Neural cell (in vitro differentiated cells): ENCODE measurements around the gene NPNT. TPM values are rescaled to one million over a fixed set of nuclear protein-coding genes. Genes with fewer than 3 reads are reported as not detected.

Experiments used
- H2AFZ ChIP-seq: fragments of 200-600, 300-800 bp; sonication (generic), shearing (Covaris generic); 2 replicates; pipeline ENCODE4 v1.6.0; 2014; ENCODE audit warnings: low read depth, mild to moderate bottlenecking, antibody characterized with exemption, low read length, moderate library complexity
- H3F3A ChIP-seq: fragments of 200-600 bp; shearing (Covaris generic); 2 replicates; pipeline ENCODE4 v1.6.1; 2016; ENCODE audit warnings: mild to moderate bottlenecking, moderate library complexity, mixed read lengths, antibody characterized with exemption, low read length; ENCODE audit not compliant: insufficient read depth, poor library complexity, severe bottlenecking
- H3K27ac ChIP-seq: fragments of 200-600, 300-800 bp; sonication (generic), shearing (Covaris generic); 2 replicates; pipeline ENCODE4 v1.5.1; 2014; ENCODE audit warnings: mild to moderate bottlenecking, low read length, moderate library complexity
- H3K27me3 ChIP-seq: fragments of 300-800, 200-600 bp; sonication (generic), shearing (Covaris generic); 2 replicates; pipeline ENCODE4 v1.6.0; 2014; ENCODE audit warnings: mild to moderate bottlenecking, low read depth, low read length, moderate library complexity; ENCODE audit not compliant: insufficient read depth
- H3K36me3 ChIP-seq: fragments of 300-800, 200-600 bp; sonication (generic), shearing (Covaris generic); 2 replicates; pipeline ENCODE4 v1.5.1; 2014; ENCODE audit warnings: mild to moderate bottlenecking, antibody characterized with exemption, low read length, moderate library complexity; ENCODE audit not compliant: insufficient read depth
- H3K4me2 ChIP-seq: fragments of 300-800, 200-600 bp; sonication (generic), shearing (Covaris generic); 2 replicates; pipeline ENCODE4 v1.6.0; 2014; ENCODE audit warnings: mild to moderate bottlenecking, low read length
- H3K4me3 ChIP-seq: fragments of 300-800, 200-600 bp; sonication (generic), shearing (Covaris generic); 2 replicates; pipeline ENCODE4 v1.5.1; 2014; ENCODE audit warnings: mild to moderate bottlenecking, low read length, moderate library complexity
- H3K79me2 ChIP-seq: fragments of 200-600 bp; shearing (Covaris generic); replicated peaks from 2 replicates; pipeline ENCODE4 v1.6.0; 2014; ENCODE audit warnings: mild to moderate bottlenecking, low read length, moderate library complexity; ENCODE audit not compliant: insufficient read depth
- H3K9ac ChIP-seq: fragments of 300-800, 200-600 bp; sonication (generic), shearing (Covaris generic); 2 replicates; pipeline ENCODE4 v1.6.1; 2016; ENCODE audit warnings: mild to moderate bottlenecking, low read length, mixed read lengths
- H3K9me2 ChIP-seq: fragments of 200-600 bp; shearing (Covaris generic); 2 replicates; pipeline ENCODE4 v1.6.1; 2016; ENCODE audit warnings: mild to moderate bottlenecking, low read length, mixed read lengths; ENCODE audit not compliant: insufficient read depth
- H3K9me3 ChIP-seq: fragments of 200-600, 300-800 bp; sonication (generic), shearing (Covaris generic); 2 replicates; pipeline ENCODE4 v1.6.1; 2016; ENCODE audit warnings: mild to moderate bottlenecking, mixed run types, low read length, moderate library complexity, mixed read lengths
- H4K20me1 ChIP-seq: fragments of 200-600 bp; shearing (Covaris generic); 2 replicates; pipeline ENCODE4 v1.6.1; 2016; ENCODE audit warnings: mild to moderate bottlenecking, mixed run types; ENCODE audit not compliant: insufficient read depth
- EP300 ChIP-seq: fragments of 450-650 bp; conservative IDR thresholded peaks from 2 replicates; pipeline ENCODE4 v1.6.1; 2014; ENCODE audit warnings: antibody characterized with exemption, mild to moderate bottlenecking, moderate library complexity; ENCODE audit not compliant: poor library complexity, severe bottlenecking
- EZH2 ChIP-seq: fragments of 200-600, 300-800 bp; shearing (Covaris generic), sonication (generic); IDR thresholded peaks from 2 replicates; pipeline ENCODE4 v1.6.1; 2014; ENCODE audit warnings: antibody characterized with exemption, low read length, borderline replicate concordance, mild to moderate bottlenecking; ENCODE audit not compliant: insufficient read depth, poor library complexity, severe bottlenecking
- MXI1 ChIP-seq: fragments of 450-650 bp; conservative IDR thresholded peaks from 2 replicates; pipeline ENCODE4 v1.6.1; 2014; ENCODE audit warnings: antibody characterized with exemption, mild to moderate bottlenecking; ENCODE audit not compliant: poor library complexity, severe bottlenecking
- POLR2AphosphoS5 ChIP-seq: IDR thresholded peaks from 2 replicates; pipeline ENCODE4 v1.6.1; 2012
- RAD21 ChIP-seq: fragments of 450-650 bp; conservative IDR thresholded peaks from 2 replicates; pipeline ENCODE4 v1.6.1; 2014; ENCODE audit warnings: antibody characterized with exemption, mild to moderate bottlenecking, moderate library complexity
- SMC3 ChIP-seq: fragments of 450-650 bp; conservative IDR thresholded peaks from 2 replicates; pipeline ENCODE4 v1.6.1; 2014; ENCODE audit warnings: antibody characterized with exemption, mild to moderate bottlenecking, moderate library complexity; ENCODE audit not compliant: poor library complexity
- TAF1 ChIP-seq: IDR thresholded peaks from 2 replicates; pipeline ENCODE4 v1.6.1; 2012; ENCODE audit warnings: low read depth
- polyA plus RNA-seq: library from polyadenylated mRNA; depleted of rRNA; stranded (reverse); fragments of >200 nt; gene quantifications from 2 replicates; pipeline ENCODE4 v1.2.3, GENCODE V29; 2014
- TF ChIP-seq, protein P1 (sequence below): fragments of 450-650 bp; IDR thresholded peaks from 2 replicates; pipeline ENCODE4 v1.5.1; 2014; ENCODE audit warnings: antibody characterized with exemption, mild to moderate bottlenecking, moderate library complexity; ENCODE audit not compliant: poor library complexity, severe bottlenecking
- TF ChIP-seq, protein P2 (sequence below): IDR thresholded peaks from 2 replicates; pipeline ENCODE4 v1.6.1; 2012; ENCODE audit warnings: borderline replicate concordance

The NPNT gene
- polyA plus RNA-seq, 1 donor from 2014 or later: 2.6 TPM

- no peak overlapping the region for H3K4me3 ChIP-seq
- H3F3A ChIP-seq: no peaks in the 10 kb centered on the region
- H2AFZ ChIP-seq: no peak overlapping the region
- H4K20me1 ChIP-seq: no peaks in the 10 kb centered on the region
- H3K79me2 ChIP-seq: no peaks in the 10 kb centered on the region
- H3K9ac ChIP-seq: no peak overlapping the region
- no peaks in the 10 kb centered on the region for H3K27me3 ChIP-seq
- no peaks in the 10 kb centered on the region for H3K9me2 ChIP-seq
- H3K4me2 ChIP-seq: no peak overlapping the region
- no peaks in the 10 kb centered on the region for H3K9me3 ChIP-seq
- TF ChIP-seq SMC3: no peak
- no peak for TF ChIP-seq POLR2AphosphoS5
- no peak for TF ChIP-seq EZH2
- TF ChIP-seq, protein P1, sequence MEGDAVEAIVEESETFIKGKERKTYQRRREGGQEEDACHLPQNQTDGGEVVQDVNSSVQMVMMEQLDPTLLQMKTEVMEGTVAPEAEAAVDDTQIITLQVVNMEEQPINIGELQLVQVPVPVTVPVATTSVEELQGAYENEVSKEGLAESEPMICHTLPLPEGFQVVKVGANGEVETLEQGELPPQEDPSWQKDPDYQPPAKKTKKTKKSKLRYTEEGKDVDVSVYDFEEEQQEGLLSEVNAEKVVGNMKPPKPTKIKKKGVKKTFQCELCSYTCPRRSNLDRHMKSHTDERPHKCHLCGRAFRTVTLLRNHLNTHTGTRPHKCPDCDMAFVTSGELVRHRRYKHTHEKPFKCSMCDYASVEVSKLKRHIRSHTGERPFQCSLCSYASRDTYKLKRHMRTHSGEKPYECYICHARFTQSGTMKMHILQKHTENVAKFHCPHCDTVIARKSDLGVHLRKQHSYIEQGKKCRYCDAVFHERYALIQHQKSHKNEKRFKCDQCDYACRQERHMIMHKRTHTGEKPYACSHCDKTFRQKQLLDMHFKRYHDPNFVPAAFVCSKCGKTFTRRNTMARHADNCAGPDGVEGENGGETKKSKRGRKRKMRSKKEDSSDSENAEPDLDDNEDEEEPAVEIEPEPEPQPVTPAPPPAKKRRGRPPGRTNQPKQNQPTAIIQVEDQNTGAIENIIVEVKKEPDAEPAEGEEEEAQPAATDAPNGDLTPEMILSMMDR: no peak
- no peak for TF ChIP-seq TAF1
- TF ChIP-seq MXI1: no peak
- TF ChIP-seq, protein P2, sequence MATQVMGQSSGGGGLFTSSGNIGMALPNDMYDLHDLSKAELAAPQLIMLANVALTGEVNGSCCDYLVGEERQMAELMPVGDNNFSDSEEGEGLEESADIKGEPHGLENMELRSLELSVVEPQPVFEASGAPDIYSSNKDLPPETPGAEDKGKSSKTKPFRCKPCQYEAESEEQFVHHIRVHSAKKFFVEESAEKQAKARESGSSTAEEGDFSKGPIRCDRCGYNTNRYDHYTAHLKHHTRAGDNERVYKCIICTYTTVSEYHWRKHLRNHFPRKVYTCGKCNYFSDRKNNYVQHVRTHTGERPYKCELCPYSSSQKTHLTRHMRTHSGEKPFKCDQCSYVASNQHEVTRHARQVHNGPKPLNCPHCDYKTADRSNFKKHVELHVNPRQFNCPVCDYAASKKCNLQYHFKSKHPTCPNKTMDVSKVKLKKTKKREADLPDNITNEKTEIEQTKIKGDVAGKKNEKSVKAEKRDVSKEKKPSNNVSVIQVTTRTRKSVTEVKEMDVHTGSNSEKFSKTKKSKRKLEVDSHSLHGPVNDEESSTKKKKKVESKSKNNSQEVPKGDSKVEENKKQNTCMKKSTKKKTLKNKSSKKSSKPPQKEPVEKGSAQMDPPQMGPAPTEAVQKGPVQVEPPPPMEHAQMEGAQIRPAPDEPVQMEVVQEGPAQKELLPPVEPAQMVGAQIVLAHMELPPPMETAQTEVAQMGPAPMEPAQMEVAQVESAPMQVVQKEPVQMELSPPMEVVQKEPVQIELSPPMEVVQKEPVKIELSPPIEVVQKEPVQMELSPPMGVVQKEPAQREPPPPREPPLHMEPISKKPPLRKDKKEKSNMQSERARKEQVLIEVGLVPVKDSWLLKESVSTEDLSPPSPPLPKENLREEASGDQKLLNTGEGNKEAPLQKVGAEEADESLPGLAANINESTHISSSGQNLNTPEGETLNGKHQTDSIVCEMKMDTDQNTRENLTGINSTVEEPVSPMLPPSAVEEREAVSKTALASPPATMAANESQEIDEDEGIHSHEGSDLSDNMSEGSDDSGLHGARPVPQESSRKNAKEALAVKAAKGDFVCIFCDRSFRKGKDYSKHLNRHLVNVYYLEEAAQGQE: no peak
- TF ChIP-seq EP300: no peak
- TF ChIP-seq RAD21: no peak
- no peak overlapping the region for H3K27ac ChIP-seq
- H3K36me3 ChIP-seq: no peaks in the 10 kb centered on the region
Observed at GRCh38 chr4:105990933-105991332, 95.7 kb downstream of the NPNT start.

- H3K27ac ChIP-seq: no peak overlapping the region
- no peak overlapping the region for H3K4me3 ChIP-seq
- H3K9me2 ChIP-seq: no peaks in the 10 kb centered on the region
- no peak overlapping the region for H3K4me2 ChIP-seq
- H4K20me1 ChIP-seq: no peaks in the 10 kb centered on the region
- H3K27me3 ChIP-seq: no peaks in the 10 kb centered on the region
- TF ChIP-seq TAF1 (no peak), MXI1 (no peak), SMC3 (no peak), RAD21 (no peak)
- TF ChIP-seq, protein P2: no peak
- no peaks in the 10 kb centered on the region for H3K9me3 ChIP-seq
- H3K9ac ChIP-seq: no peak overlapping the region
- H3K79me2 ChIP-seq: no peaks in the 10 kb centered on the region
- no peak overlapping the region for H2AFZ ChIP-seq
- H3F3A ChIP-seq: no peaks in the 10 kb centered on the region
- no peaks in the 10 kb centered on the region for H3K36me3 ChIP-seq
Observed at GRCh38 chr4:105991726-105992125, 96.5 kb downstream of the NPNT start.
